ENCODE data around the gene ABCC5.

ABCC5 gene

DNA sequence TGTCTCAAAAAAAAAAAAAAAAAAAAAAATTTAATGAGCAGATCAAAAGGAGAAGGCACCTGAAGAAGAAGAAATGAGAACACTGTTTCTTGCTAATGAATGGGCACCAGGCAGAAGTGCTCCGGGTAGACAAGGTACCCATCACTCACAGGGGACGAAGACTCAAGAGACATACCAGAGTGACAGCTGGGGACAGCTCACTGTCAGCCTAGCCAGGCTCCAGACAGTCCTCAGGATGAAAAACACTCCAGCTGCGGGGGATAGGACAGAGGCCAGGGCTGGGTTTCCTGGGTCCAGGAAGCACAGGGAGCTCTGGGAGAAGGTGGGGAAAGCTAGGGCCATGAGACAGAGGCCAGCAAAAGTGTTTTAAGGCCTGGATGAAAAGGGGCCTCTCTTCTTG lies 84.5 kb downstream of the ABCC5 start:
- ChIA-PET POLR2A (no interaction called here), CTCF (interaction anchor here (1.0 to 1.5 kb wide), 4 partner anchors 11 to 85 kb away, joined by 3 to 5 read pairs (median 3); no protein-coding TSS in a partner anchor)
- no peak for DNase-seq (ENCODE audit: extremely low spot score)
- TF ChIP-seq, protein P1, sequence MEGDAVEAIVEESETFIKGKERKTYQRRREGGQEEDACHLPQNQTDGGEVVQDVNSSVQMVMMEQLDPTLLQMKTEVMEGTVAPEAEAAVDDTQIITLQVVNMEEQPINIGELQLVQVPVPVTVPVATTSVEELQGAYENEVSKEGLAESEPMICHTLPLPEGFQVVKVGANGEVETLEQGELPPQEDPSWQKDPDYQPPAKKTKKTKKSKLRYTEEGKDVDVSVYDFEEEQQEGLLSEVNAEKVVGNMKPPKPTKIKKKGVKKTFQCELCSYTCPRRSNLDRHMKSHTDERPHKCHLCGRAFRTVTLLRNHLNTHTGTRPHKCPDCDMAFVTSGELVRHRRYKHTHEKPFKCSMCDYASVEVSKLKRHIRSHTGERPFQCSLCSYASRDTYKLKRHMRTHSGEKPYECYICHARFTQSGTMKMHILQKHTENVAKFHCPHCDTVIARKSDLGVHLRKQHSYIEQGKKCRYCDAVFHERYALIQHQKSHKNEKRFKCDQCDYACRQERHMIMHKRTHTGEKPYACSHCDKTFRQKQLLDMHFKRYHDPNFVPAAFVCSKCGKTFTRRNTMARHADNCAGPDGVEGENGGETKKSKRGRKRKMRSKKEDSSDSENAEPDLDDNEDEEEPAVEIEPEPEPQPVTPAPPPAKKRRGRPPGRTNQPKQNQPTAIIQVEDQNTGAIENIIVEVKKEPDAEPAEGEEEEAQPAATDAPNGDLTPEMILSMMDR (IDR thresholded peaks at IDR 0.05; ENCODE audit: control extremely low read depth, extremely low read depth, low read depth, missing control alignments), result no peak

DNA sequence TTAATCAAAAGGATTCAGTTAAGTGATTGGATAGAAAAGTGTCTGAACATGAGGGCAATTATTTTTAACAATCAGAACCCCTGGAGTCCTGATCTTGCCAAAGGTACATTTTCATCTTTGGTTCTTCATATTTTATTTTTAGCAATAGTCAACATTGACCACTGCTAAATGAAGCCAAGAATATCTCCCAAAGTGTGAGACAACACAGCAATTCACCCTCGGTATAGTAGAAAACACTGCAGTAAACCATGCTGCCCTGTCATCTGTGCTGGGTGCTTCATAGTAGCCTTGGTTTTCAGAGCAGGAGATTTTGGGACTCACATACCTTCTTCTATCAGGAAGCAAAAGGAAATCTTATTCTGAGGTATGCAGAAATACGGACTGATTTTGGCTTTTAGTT lies 85.8 kb downstream of the ABCC5 start:
- TF ChIP-seq, protein P1 (IDR thresholded peaks at IDR 0.05; ENCODE audit: control extremely low read depth, extremely low read depth, low read depth, missing control alignments), result no peak
- no peak for DNase-seq (ENCODE audit: extremely low spot score)
- ChIA-PET CTCF (interaction anchor here (1.5 kb wide), 1 partner anchor 11 kb away, joined by 5 read pairs; no protein-coding TSS in a partner anchor), POLR2A (no interaction called here)

DNA sequence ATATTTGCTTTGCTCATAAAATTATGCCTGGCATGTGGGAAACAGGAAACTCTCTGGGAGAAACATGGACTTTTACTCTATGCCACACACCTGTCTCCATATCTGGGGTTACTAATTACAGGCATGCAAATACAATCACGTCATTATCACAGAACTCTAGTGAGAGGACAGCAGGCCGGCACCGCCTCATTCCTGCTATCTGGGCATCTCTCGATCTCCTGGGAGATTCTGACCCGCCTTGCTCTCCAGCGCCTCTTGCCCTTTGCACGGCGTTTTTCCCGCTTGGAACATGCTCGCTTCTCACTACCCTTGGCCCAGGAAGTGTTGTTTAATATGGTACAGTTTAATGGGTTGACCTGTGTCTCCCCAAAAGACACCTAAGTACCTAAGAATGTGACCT lies 87.6 kb downstream of the ABCC5 start:
- DNase-seq (ENCODE audit: extremely low spot score), result no peak
- ChIA-PET CTCF (interaction anchor here (1.4 kb wide), 1 partner anchor 34 kb away, joined by 4 read pairs; no protein-coding TSS in a partner anchor), POLR2A (no interaction called here)
- TF ChIP-seq, protein P1 (IDR thresholded peaks at IDR 0.05; ENCODE audit: control extremely low read depth, extremely low read depth, low read depth, missing control alignments), result no peak

DNA sequence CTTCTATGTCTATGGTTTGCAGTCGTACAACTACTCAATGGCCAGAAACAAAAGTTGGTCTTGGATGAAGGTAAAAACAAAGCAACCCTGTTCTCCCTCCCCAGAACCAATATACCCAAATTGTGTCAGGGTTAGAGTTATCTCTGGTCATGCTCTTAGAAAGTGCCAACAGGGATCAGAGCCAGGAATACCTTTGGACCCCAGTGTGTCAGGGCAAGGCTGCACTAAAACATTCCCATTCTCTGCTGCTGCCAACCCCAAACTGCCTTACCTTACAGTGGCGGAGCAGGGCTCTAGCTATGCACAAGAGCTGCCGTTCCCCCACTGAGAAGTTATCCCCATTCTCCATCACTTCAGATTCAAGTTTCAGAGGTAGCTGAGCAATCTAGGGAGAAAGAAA lies 90.6 kb downstream of the ABCC5 start:
- ChIA-PET POLR2A (no interaction called here), CTCF (interaction anchor here (1.4 kb wide), 1 partner anchor 9 kb away, joined by 4 read pairs; no protein-coding TSS in a partner anchor)
- no peak for DNase-seq (ENCODE audit: extremely low spot score)
- TF ChIP-seq, protein P1 (IDR thresholded peaks at IDR 0.05; ENCODE audit: control extremely low read depth, extremely low read depth, low read depth, missing control alignments), result no peak

DNA sequence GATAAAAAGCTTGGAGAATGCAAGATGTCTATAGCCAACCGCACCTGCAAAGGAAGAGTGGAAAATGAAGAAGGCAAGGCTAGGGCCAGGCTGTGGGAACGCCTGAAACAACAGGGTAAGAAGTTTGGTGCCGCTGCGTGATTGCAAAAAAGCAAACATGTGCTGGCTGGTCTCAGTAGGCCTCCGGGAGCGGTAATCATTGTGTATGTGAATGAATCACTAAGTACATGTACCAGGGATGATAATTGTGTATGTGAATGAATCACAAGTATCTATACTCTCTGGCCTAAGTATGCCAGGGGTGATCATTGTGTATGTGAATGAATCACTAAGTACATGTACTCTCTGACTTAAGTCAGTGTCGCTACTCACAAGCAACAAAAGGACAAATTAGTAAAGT lies 92.7 kb downstream of the ABCC5 start:
- ChIA-PET CTCF (interaction anchor here (2.1 kb wide), 1 partner anchor 29 kb away, joined by 7 read pairs; no protein-coding TSS in a partner anchor), POLR2A (no interaction called here)
- no peak for DNase-seq (ENCODE audit: extremely low spot score)
- TF ChIP-seq, protein P1 (IDR thresholded peaks at IDR 0.05; ENCODE audit: control extremely low read depth, extremely low read depth, low read depth, missing control alignments), result no peak

DNA sequence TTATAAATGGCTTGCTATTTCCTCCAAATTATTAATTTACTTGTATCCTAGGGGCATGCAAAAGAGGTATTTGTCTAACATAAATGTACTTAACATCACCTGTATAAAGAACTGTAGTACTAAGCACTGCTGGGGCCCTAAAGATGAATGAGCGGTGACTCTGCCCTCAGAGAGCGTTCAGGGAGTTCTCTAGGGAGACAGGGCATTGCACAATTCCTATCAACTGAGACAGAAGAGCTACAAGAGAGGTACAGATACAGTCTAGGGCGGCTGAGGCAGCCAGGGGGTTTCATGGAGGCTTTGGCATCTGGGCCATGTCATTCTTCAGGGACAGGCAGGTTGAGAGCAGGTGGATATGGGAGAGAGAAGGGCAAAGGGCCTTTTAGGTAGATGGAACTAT lies 93.1 kb downstream of the ABCC5 start:
- CTCF ChIA-PET, result interaction anchor here (1.4 to 2.1 kb wide), 2 partner anchors 10 to 28 kb away, joined by 5 to 7 read pairs; no protein-coding TSS in a partner anchor
- POLR2A ChIA-PET, result no interaction called here
- no peak for DNase-seq (ENCODE audit: extremely low spot score)
- TF ChIP-seq, protein P1 (IDR thresholded peaks at IDR 0.05; ENCODE audit: control extremely low read depth, extremely low read depth, low read depth, missing control alignments), result no peak
